MM.1S (cell line): Measurements from ENCODE around the gene SPOCK1.

Experiments
- DNase-seq: peaks from one replicate; pipeline ENCODE4 v3.0.0-alpha.2; 2015
- H2AFZ ChIP-seq: fragments of 300-600 bp; sonication (generic); 2 replicates; pipeline ENCODE4 v1.6.0; 2016; ENCODE audit warnings: antibody characterized with exemption, low read length
- H3F3A ChIP-seq: fragments of 300-600 bp; sonication (generic); 2 replicates; pipeline ENCODE4 v1.6.1; 2016; ENCODE audit warnings: mild to moderate bottlenecking, antibody characterized with exemption, low read length, moderate library complexity, mixed read lengths; ENCODE audit not compliant: insufficient read depth
- H3K27ac ChIP-seq: fragments of 300-600 bp; sonication (generic); 2 replicates; pipeline ENCODE4 v1.5.1; 2016; ENCODE audit warnings: mild to moderate bottlenecking, low read length
- H3K27me3 ChIP-seq: fragments of 300-600 bp; sonication (generic); replicated peaks from 2 replicates; pipeline ENCODE4 v1.6.0; 2016; ENCODE audit warnings: low read length; ENCODE audit not compliant: insufficient read depth
- H3K36me3 ChIP-seq: fragments of 300-600 bp; sonication (generic); replicated peaks from 2 replicates; pipeline ENCODE4 v1.6.1; 2016; ENCODE audit warnings: mild to moderate bottlenecking, low read length, mixed read lengths; ENCODE audit not compliant: insufficient read depth
- H3K4me1 ChIP-seq: fragments of 300-600 bp; sonication (generic); 2 replicates; pipeline ENCODE4 v1.6.1; 2016; ENCODE audit warnings: low read length, mixed read lengths
- H3K4me2 ChIP-seq: fragments of 300-600 bp; sonication (generic); 2 replicates; pipeline ENCODE4 v1.6.0; 2016; ENCODE audit warnings: low read depth, low read length
- H3K4me3 ChIP-seq: fragments of 300-600 bp; sonication (generic); 2 replicates; pipeline ENCODE4 v1.5.1; 2016; ENCODE audit warnings: low read length, mixed read lengths
- H3K79me2 ChIP-seq: fragments of 300-600 bp; sonication (generic); 2 replicates; pipeline ENCODE4 v1.6.1; 2016; ENCODE audit warnings: mixed run types, low read length, mixed read lengths
- H3K9ac ChIP-seq: fragments of 300-600 bp; sonication (generic); 2 replicates; pipeline ENCODE4 v1.6.1; 2016; ENCODE audit warnings: low read length, mixed read lengths
- H3K9me2 ChIP-seq: fragments of 300-600 bp; sonication (generic); replicated peaks from 2 replicates; pipeline ENCODE4 v1.6.1; 2016; ENCODE audit warnings: mild to moderate bottlenecking, low read length, mixed read lengths; ENCODE audit not compliant: insufficient read depth
- H3K9me3 ChIP-seq: fragments of 300-600 bp; sonication (generic); replicated peaks from 2 replicates; pipeline ENCODE4 v1.6.1; 2016; ENCODE audit warnings: mild to moderate bottlenecking, low read length, mixed read lengths; ENCODE audit not compliant: insufficient read depth
- H4K20me1 ChIP-seq: fragments of 300-600 bp; sonication (generic); 2 replicates; pipeline ENCODE4 v1.6.1; 2016; ENCODE audit warnings: mild to moderate bottlenecking, low read length, moderate library complexity, mixed read lengths; ENCODE audit not compliant: insufficient read depth
- EZH2 ChIP-seq: fragments of 300-600 bp; sonication (generic); optimal IDR thresholded peaks from 2 replicates; pipeline ENCODE3; 2017; ENCODE audit warnings: low read depth, mild to moderate bottlenecking, antibody characterized with exemption, low read length, mixed read lengths
- EZH2phosphoT487 ChIP-seq: fragments of 300-600 bp; sonication (generic); IDR thresholded peaks from 2 replicates; pipeline ENCODE4 v1.6.1; 2018; ENCODE audit warnings: antibody characterized with exemption, low read length
- TF ChIP-seq, protein P1 (sequence below): fragments of 300-600 bp; sonication (generic); IDR thresholded peaks from 2 replicates; pipeline ENCODE4 v1.5.1; 2016; ENCODE audit warnings: antibody characterized with exemption, low read length, mixed read lengths

The SPOCK1 gene

DNA sequence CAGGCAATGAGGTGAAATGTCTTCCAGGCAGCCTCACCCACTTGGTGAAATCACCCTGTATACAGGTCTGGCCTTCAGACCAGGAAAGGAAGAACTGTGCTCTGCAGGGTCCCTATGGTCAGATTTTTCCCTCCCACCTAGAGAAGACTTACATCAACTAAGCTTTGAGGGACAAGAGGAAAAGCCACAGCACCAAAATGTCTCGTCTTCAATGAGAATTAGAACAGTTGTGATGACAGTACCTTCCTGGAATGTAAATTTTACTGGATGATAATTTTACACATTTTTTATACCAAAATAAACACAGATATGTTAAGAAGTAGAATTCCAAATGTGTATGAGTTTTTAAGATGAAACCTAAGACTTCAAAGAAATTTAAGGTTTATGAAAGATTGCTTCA, 283.9 kb downstream of the SPOCK1 start:
- Histone ChIP-seq H3K9me2 (no peaks in the 10 kb centered on the region), H3K4me3 (no peak overlapping the region), H3K9me3 (no peaks in the 10 kb centered on the region), H3K9ac (no peak overlapping the region), H3K4me2 (no peak overlapping the region), H3F3A (no peaks in the 10 kb centered on the region), H3K36me3 (no peaks in the 10 kb centered on the region), H3K4me1 (no peaks in the 10 kb centered on the region), H2AFZ (no peak overlapping the region), H3K27ac (no peak overlapping the region), H4K20me1 (no peaks in the 10 kb centered on the region), H3K79me2 (no peaks in the 10 kb centered on the region), H3K27me3 (no peaks in the 10 kb centered on the region)
- TF ChIP-seq, protein P1, sequence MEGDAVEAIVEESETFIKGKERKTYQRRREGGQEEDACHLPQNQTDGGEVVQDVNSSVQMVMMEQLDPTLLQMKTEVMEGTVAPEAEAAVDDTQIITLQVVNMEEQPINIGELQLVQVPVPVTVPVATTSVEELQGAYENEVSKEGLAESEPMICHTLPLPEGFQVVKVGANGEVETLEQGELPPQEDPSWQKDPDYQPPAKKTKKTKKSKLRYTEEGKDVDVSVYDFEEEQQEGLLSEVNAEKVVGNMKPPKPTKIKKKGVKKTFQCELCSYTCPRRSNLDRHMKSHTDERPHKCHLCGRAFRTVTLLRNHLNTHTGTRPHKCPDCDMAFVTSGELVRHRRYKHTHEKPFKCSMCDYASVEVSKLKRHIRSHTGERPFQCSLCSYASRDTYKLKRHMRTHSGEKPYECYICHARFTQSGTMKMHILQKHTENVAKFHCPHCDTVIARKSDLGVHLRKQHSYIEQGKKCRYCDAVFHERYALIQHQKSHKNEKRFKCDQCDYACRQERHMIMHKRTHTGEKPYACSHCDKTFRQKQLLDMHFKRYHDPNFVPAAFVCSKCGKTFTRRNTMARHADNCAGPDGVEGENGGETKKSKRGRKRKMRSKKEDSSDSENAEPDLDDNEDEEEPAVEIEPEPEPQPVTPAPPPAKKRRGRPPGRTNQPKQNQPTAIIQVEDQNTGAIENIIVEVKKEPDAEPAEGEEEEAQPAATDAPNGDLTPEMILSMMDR = no peak
- no peak for TF ChIP-seq EZH2phosphoT487
- DNase-seq = no peak

DNA sequence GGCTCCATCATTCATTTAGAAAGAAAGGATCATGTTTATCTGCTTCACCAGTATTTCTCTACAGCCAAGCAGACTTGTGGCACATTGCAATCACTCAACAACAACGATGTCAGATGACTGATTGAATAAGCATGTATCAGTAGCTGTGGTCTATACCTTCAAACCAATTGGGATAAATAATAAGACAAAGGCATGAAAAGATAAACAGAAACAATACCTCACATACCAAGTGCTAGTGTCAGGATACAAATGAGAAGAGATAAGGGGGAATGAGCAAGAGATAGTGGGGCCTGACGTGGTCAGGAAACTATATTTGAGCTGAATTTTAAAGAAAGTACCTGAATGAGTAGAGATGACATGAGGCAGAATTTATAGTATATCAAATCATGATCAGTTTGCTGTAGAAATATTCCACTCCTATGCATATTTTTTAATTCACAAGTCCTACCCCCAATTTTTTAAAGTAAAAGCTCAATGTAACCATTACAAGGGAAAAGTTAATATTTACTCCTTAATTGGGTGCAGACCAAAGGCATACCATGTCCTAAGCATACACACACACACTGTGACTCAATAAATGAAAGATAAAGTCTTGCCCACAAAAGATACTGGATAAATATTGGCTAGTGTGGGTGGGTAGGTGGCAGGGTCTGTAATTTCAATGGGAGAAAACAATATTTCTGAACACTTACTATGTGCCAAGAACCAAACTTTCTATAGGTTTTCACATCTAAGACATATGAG, 284.5 kb downstream of the SPOCK1 start:
- H3K9me3 ChIP-seq = no peaks in the 10 kb centered on the region
- H3K27me3 ChIP-seq = no peaks in the 10 kb centered on the region
- H3K9ac ChIP-seq = no peak overlapping the region
- no peak overlapping the region for H3K4me2 ChIP-seq
- no peaks in the 10 kb centered on the region for H3K36me3 ChIP-seq
- H2AFZ ChIP-seq = no peak overlapping the region
- no peak overlapping the region for H3K4me3 ChIP-seq
- no peaks in the 10 kb centered on the region for H3K4me1 ChIP-seq
- H3K27ac ChIP-seq = no peak overlapping the region
- no peaks in the 10 kb centered on the region for H4K20me1 ChIP-seq
- no peaks in the 10 kb centered on the region for H3F3A ChIP-seq
- no peak for TF ChIP-seq EZH2phosphoT487
- H3K9me2 ChIP-seq = no peaks in the 10 kb centered on the region
- DNase-seq = no peak
- no peaks in the 10 kb centered on the region for H3K79me2 ChIP-seq

DNA sequence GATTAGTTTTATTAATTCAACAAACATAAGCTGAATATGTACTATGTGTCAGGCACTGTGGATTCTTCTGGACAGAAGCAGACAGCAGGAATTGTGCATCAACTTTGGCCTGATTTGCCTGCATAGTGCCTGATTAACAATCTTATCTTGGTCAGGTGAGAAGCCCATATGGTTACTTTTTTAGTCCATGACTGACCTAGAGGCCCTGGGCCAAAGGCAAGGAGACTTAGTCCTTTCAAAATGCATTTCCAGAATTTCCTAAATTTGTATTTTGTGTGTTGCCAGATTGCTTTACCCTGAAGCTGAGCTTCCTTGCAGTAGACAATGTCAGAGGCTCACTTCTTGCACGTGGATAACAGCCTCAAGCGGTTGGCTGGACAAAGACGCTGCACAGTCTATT, 286.7 kb downstream of the SPOCK1 start:
- H4K20me1 ChIP-seq = no peaks in the 10 kb centered on the region
- H3K27me3 ChIP-seq = no peaks in the 10 kb centered on the region
- no peak overlapping the region for H3K9ac ChIP-seq
- no peaks in the 10 kb centered on the region for H3K79me2 ChIP-seq
- DNase-seq = no peak
- H3K4me3 ChIP-seq = no peak overlapping the region
- H3K4me2 ChIP-seq = no peak overlapping the region
- TF ChIP-seq EZH2phosphoT487 = no peak
- TF ChIP-seq, protein P1 = no peak
- no peak for TF ChIP-seq EZH2
- H3K27ac ChIP-seq = no peak overlapping the region
- H3K36me3 ChIP-seq = no peaks in the 10 kb centered on the region
- no peak overlapping the region for H2AFZ ChIP-seq
- no peaks in the 10 kb centered on the region for H3K9me3 ChIP-seq
- H3K4me1 ChIP-seq = no peaks in the 10 kb centered on the region
- H3F3A ChIP-seq = no peaks in the 10 kb centered on the region
- no peaks in the 10 kb centered on the region for H3K9me2 ChIP-seq

DNA sequence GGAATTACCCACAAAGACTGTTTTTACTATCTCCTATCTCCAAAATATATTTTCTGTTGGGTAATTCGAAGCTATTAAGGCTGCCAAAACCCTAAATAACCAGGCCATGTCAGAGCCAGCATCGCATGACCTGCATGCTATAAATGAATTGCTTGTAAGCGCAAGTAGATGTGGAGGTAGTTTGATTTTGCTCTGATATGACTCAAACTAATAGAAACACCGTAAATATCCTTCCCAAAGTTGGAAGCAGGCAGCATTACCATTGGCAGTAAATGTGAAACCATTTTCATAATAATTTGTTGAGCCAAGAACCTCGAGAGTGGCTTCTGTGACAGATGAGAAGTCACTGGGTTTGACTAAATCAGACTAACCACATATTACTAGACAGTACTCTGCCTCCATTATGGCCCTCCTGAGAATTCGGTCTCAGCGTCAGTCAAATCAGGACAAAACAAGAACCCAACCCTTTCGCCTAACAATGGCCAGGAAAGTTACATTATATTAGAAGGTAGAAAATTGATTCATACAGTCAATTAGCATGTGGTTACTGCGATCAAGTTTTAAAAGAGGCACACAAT, 289.8 kb downstream of the SPOCK1 start:
- no peak overlapping the region for H3K4me2 ChIP-seq
- no peaks in the 10 kb centered on the region for H4K20me1 ChIP-seq
- no peaks in the 10 kb centered on the region for H3K27me3 ChIP-seq
- H3K36me3 ChIP-seq = no peaks in the 10 kb centered on the region
- TF ChIP-seq, protein P1 = no peak
- no peak for TF ChIP-seq EZH2
- no peak for TF ChIP-seq EZH2phosphoT487
- no peak overlapping the region for H3K4me3 ChIP-seq
- no peak overlapping the region for H3K9ac ChIP-seq
- H3K4me1 ChIP-seq = no peaks in the 10 kb centered on the region
- no peaks in the 10 kb centered on the region for H3K9me2 ChIP-seq
- no peak overlapping the region for H3K27ac ChIP-seq
- H3K9me3 ChIP-seq = no peaks in the 10 kb centered on the region
- H3F3A ChIP-seq = no peaks in the 10 kb centered on the region
- no peak overlapping the region for H2AFZ ChIP-seq
- H3K79me2 ChIP-seq = no peaks in the 10 kb centered on the region
- DNase-seq = no peak
